GM21526 (cell line): ENCODE data around the gene OPN1LW.
"Not testable (repeated sequence)": the region's sequence is repeated elsewhere in the genome, so short reads cannot be mapped to it uniquely, and the experiment has no call there.

Source experiments
- ATAC-seq: cut with Tn5 transposase; IDR thresholded peaks from one replicate; pipeline ENCODE4 v1.9.1; 2021; ENCODE audit warnings: moderate library complexity; ENCODE audit not compliant: unreplicated experiment, low FRiP score

The OPN1LW gene

GRCh38 chrX:154196466-154196865 is 52.4 kb downstream of the OPN1LW start:
- ATAC-seq = not testable (repeated sequence)
